Keratinocyte (primary cell): ENCODE measurements around the gene POLR1H. TPM values are rescaled to one million over a fixed set of nuclear protein-coding genes. Genes with fewer than 3 reads are reported as not detected.

Experiments
- DNase-seq: peaks from one replicate; pipeline ENCODE4 v3.0.0-alpha.2; 2011; ENCODE audit warnings: low read depth, missing footprints, low spot score
- FAIRE-seq: peaks from 2 replicates; lab custom pipeline; 2011; peaks lifted over from hg19 to GRCh38; lab: Jason Lieb, UNC
- H2AFZ ChIP-seq: 2 replicates; pipeline ENCODE4 v1.6.0; 2012; ENCODE audit warnings: low read length, control low read depth, inconsistent platforms; ENCODE audit not compliant: control insufficient read depth
- H3K27ac ChIP-seq: 2 replicates; pipeline ENCODE4 v1.5.1; 2011; ENCODE audit warnings: low read length; ENCODE audit not compliant: control insufficient read depth, insufficient read depth
- H3K27me3 ChIP-seq: 3 replicates; pipeline ENCODE4 v1.6.0; 2011; ENCODE audit warnings: low read length; ENCODE audit not compliant: control insufficient read depth, insufficient read depth; ENCODE audit errors: extremely low read depth
- H3K36me3 ChIP-seq, 2 experiments: 2 replicates in 1 of 2; 3 replicates in 1 of 2; pipeline ENCODE4 v1.5.1; 2011; ENCODE audit warnings: low read length in 2 of 2, mild to moderate bottlenecking in 1 of 2; ENCODE audit not compliant: control insufficient read depth in 2 of 2, insufficient read depth in 2 of 2; ENCODE audit errors: extremely low read depth in 1 of 2
- H3K4me1 ChIP-seq: 3 replicates; pipeline ENCODE4 v1.5.1; 2011; ENCODE audit warnings: low read length; ENCODE audit not compliant: control insufficient read depth, insufficient read depth; ENCODE audit errors: extremely low read depth
- H3K4me2 ChIP-seq: 3 replicates; pipeline ENCODE4 v1.6.0; 2011; ENCODE audit warnings: low read depth, low read length; ENCODE audit not compliant: control insufficient read depth, insufficient read depth; ENCODE audit errors: extremely low read depth
- H3K4me3 ChIP-seq, 3 experiments: fragments of 200-600 bp in 1 of 3; sonication (generic) in 1 of 3; 2 replicates in 2 of 3; 3 replicates in 1 of 3; pipeline ENCODE4 v1.5.1; 2011 to 2016; ENCODE audit warnings: low read length in 3 of 3, mild to moderate bottlenecking in 3 of 3, control low read depth in 2 of 3, inconsistent platforms in 1 of 3, low read depth in 1 of 3, mixed read lengths in 1 of 3, mixed run types in 1 of 3, moderate library complexity in 1 of 3; ENCODE audit not compliant: control insufficient read depth in 2 of 3, insufficient read depth in 2 of 3; ENCODE audit errors: extremely low read depth in 1 of 3
- H3K79me2 ChIP-seq: 2 replicates; pipeline ENCODE4 v1.6.0; 2012; ENCODE audit warnings: low read length; ENCODE audit not compliant: control insufficient read depth, insufficient read depth
- H3K9ac ChIP-seq: 3 replicates; pipeline ENCODE4 v1.6.0; 2011; ENCODE audit warnings: low read length; ENCODE audit not compliant: control insufficient read depth, insufficient read depth; ENCODE audit errors: extremely low read depth
- H3K9me1 ChIP-seq: 3 replicates; pipeline ENCODE4 v1.6.0; 2011; ENCODE audit warnings: low read length; ENCODE audit not compliant: control insufficient read depth, insufficient read depth; ENCODE audit errors: extremely low read depth
- H3K9me3 ChIP-seq: 2 replicates; pipeline ENCODE4 v1.5.1; 2012; ENCODE audit warnings: low read depth, low read length; ENCODE audit not compliant: control insufficient read depth
- H4K20me1 ChIP-seq: 3 replicates; pipeline ENCODE4 v1.6.0; 2011; ENCODE audit warnings: low read length; ENCODE audit not compliant: control insufficient read depth, insufficient read depth; ENCODE audit errors: extremely low read depth
- EZH2 ChIP-seq: IDR thresholded peaks from one replicate; pipeline ENCODE4 v1.6.1; 2012; ENCODE audit warnings: inconsistent platforms, mild to moderate bottlenecking, low read length, moderate library complexity
- dilution Hi-C: fragments of 300-500 bp; cut with MboI; formaldehyde crosslinking; loops from one replicate; pipeline ENCODE4 v1.7.0; 2020; ENCODE audit warnings: low sequenced_read_pairs; ENCODE audit not compliant: extremely low pct_ligation_motif_present
- polyA plus RNA-seq, 5 experiments: library from polyadenylated mRNA; depleted of rRNA in 3 of 5; stranded (reverse) in 3 of 5; stranded (forward) in 1 of 5; unstranded in 1 of 5; fragments of >200 nt; gene quantifications; 1 replicate in 1 of 5; 2 replicates in 3 of 5; 3 replicates in 1 of 5; pipeline versions ENCODE4 v1.2.1 to v1.2.3, GENCODE V29; 2011 to 2012; ENCODE audit warnings: missing spikeins in 2 of 5, low read depth in 1 of 5, low replicate concordance in 1 of 5
- TF ChIP-seq, protein P1 (sequence below), 3 experiments: IDR thresholded peaks in 1 of 3; conservative IDR thresholded peaks in 1 of 3; optimal IDR thresholded peaks in 1 of 3; 2 replicates in 2 of 3; 3 replicates in 1 of 3; pipeline versions ENCODE3 to v1.5.1; 2011; ENCODE audit warnings: low read length in 3 of 3, mild to moderate bottlenecking in 3 of 3, moderate library complexity in 2 of 3, control low read depth in 1 of 3, inconsistent platforms in 1 of 3; ENCODE audit not compliant: insufficient read depth in 2 of 3; ENCODE audit errors: extremely low read depth in 1 of 3

The POLR1H gene
- polyA plus RNA-seq, 1 donor (not counting 4 experiments of a cell fraction or from before 2014, with no cell fraction given) = 28.8 TPM

DNA sequence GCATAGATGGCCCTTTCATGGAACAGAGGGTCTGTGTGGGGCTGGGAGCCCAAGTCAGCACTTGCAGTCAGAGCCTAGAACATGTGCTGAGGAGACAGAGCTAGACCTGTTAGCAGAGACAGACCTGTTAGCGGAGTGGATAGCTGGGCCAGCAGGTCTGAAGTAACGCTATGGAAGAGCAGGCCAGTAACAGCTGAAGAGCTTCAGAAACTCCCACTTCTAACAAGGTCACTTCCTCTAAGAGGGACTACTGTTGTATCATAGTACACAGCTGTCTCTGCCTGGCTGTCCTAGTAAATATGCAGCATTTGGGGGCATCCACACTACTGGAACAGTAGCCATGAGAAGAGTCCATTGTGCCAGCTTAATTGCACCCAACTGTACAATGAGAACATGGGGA lies 41.2 kb upstream of the POLR1H start:
- H3K9me3 ChIP-seq = no peaks in the 10 kb centered on the region
- FAIRE-seq (no peak), DNase-seq (no peak)
- H3K36me3 ChIP-seq = no peaks in the 10 kb centered on the region
- dilution Hi-C loops = loop anchor here (10.0 kb wide), 1 partner anchor 175 kb away; no protein-coding TSS in a partner anchor
- no peak overlapping the region for H3K4me2 ChIP-seq
- no peaks in the 10 kb centered on the region for H3K4me1 ChIP-seq
- no peak for TF ChIP-seq EZH2
- TF ChIP-seq, protein P1, sequence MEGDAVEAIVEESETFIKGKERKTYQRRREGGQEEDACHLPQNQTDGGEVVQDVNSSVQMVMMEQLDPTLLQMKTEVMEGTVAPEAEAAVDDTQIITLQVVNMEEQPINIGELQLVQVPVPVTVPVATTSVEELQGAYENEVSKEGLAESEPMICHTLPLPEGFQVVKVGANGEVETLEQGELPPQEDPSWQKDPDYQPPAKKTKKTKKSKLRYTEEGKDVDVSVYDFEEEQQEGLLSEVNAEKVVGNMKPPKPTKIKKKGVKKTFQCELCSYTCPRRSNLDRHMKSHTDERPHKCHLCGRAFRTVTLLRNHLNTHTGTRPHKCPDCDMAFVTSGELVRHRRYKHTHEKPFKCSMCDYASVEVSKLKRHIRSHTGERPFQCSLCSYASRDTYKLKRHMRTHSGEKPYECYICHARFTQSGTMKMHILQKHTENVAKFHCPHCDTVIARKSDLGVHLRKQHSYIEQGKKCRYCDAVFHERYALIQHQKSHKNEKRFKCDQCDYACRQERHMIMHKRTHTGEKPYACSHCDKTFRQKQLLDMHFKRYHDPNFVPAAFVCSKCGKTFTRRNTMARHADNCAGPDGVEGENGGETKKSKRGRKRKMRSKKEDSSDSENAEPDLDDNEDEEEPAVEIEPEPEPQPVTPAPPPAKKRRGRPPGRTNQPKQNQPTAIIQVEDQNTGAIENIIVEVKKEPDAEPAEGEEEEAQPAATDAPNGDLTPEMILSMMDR (optimal IDR thresholded peaks at IDR 0.05 in 1 of 3, IDR thresholded peaks at IDR 0.05 in 1 of 3, conservative IDR thresholded peaks at IDR 0.05 in 1 of 3; ENCODE audit: extremely low read depth in 1 of 3, insufficient read depth in 2 of 3, low read length in 3 of 3) = no peak
- H3K27ac ChIP-seq = no peak overlapping the region
- H3K4me3 ChIP-seq = no peak overlapping the region
- H3K9me1 ChIP-seq = no peaks in the 10 kb centered on the region
- H3K79me2 ChIP-seq = no peaks in the 10 kb centered on the region
- H4K20me1 ChIP-seq = no peaks in the 10 kb centered on the region
- H3K9ac ChIP-seq = no peak overlapping the region
- no peak overlapping the region for H2AFZ ChIP-seq
- no peaks in the 10 kb centered on the region for H3K27me3 ChIP-seq

DNA sequence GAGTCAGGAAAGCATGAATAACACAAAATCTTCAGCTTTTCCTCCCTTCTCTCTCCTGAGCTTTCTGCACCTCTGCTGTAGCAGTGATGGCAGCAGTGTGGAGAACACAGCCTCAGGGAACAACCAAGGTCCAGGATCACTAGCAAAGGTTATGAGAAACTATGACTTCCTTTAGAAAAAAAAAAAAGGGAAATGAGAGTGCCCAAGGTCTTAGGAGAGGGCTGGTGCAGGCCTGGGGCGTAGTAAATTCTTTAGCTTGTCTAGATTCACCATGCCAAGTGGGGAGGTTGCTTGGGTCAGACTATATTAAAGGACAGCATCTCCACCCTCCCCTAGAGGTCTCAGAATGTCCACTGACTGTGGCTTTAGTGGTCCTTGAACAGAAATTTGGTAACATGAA lies 40.4 kb upstream of the POLR1H start:
- no peak overlapping the region for H3K4me2 ChIP-seq
- H3K27me3 ChIP-seq = no peaks in the 10 kb centered on the region
- no peak for TF ChIP-seq EZH2
- TF ChIP-seq, protein P1 (optimal IDR thresholded peaks at IDR 0.05 in 1 of 3, IDR thresholded peaks at IDR 0.05 in 1 of 3, conservative IDR thresholded peaks at IDR 0.05 in 1 of 3; ENCODE audit: extremely low read depth in 1 of 3, insufficient read depth in 2 of 3, low read length in 3 of 3) = no peak
- dilution Hi-C loops = no loop called here
- no peak overlapping the region for H3K4me3 ChIP-seq
- H3K9me3 ChIP-seq = no peaks in the 10 kb centered on the region
- no peaks in the 10 kb centered on the region for H3K9me1 ChIP-seq
- H3K36me3 ChIP-seq = no peaks in the 10 kb centered on the region
- H3K9ac ChIP-seq = no peak overlapping the region
- H3K4me1 ChIP-seq = no peaks in the 10 kb centered on the region
- H3K79me2 ChIP-seq = no peaks in the 10 kb centered on the region
- no peaks in the 10 kb centered on the region for H4K20me1 ChIP-seq
- no peak for FAIRE-seq
- DNase-seq = no peak
- no peak overlapping the region for H2AFZ ChIP-seq
- no peak overlapping the region for H3K27ac ChIP-seq
